ENCODE data around the gene ERC1. TPM values are rescaled to one million over a fixed set of nuclear protein-coding genes. Genes with fewer than 3 reads are reported as not detected.

ERC1 gene
- total RNA-seq, 2 donors from 2014 or later, result 18.9 to 72.9 TPM

Other genes with a start within 250 kb of the ERC1 start
- gene WNK1, start 238.6 kb upstream of the ERC1 start, total RNA-seq, result 100 to 1,000 TPM in 1 of 2 donors, 10 to 100 TPM in 1; 82.7 to 223 TPM
- gene RAD52, start 41.5 kb upstream of the ERC1 start, total RNA-seq, result 10 to 100 TPM; 16.7 to 30.5 TPM